Fibroblast of skin of left biceps (primary cell): ENCODE data around the gene TM4SF20.

Experiments used
- DNase-seq, 2 experiments: peaks; one replicate each; pipeline ENCODE4 v3.0.0-alpha.2; 2013; ENCODE audit warnings: low read depth in 2 of 2

The TM4SF20 gene, protein sequence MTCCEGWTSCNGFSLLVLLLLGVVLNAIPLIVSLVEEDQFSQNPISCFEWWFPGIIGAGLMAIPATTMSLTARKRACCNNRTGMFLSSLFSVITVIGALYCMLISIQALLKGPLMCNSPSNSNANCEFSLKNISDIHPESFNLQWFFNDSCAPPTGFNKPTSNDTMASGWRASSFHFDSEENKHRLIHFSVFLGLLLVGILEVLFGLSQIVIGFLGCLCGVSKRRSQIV

DNA sequence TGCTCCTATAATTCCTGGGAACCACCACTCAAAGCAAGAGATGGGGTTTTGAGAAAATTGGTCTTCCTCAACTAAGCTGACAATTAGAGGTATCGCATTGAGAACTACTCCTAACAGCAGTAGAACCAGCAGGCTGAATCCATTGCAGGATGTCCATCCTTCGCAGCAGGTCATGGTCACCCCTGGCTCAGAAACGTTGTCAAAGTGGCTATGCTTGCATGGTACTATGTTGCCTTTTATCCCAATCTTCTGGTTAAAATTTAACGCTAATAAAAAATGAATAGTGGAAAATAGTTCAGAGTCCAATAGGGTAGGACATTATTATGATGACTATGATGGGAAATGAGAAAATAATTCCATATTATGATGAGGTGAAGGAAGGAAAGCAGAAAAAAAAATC lies at the start of gene TM4SF20:
TSS of gene TM4SF20 (minus strand) at position 212 of the 400 bp plus-strand sequence. CDS start at position 174, 38 bp downstream.
- DNase-seq = no peak

DNA sequence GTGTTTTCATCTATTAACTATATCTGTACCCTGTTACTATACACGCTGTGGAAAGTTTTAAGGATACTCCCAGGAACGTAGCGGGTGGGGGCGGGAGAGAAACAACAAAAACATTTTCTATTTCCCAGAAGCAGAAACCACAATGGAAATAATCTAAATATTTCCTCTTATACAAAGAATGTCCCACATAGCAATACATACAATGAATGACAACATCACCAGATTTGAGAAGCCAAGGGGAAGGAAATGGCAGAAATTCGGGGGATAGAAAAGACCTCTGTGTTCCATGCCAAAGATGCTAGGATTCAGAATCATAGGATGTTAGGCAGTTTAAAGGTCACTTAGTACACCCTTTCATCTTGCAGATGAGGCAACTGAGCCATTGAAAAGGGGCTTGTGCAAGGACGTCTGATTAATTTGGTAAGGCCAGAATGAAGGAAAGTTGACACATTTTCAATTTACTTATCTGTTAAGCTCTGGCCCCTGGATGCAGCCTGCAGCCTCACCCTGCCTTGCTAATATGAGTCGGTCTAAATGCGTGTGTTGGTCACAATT lies 49.7 kb upstream of the TM4SF20 start:
- DNase-seq = no peak

DNA sequence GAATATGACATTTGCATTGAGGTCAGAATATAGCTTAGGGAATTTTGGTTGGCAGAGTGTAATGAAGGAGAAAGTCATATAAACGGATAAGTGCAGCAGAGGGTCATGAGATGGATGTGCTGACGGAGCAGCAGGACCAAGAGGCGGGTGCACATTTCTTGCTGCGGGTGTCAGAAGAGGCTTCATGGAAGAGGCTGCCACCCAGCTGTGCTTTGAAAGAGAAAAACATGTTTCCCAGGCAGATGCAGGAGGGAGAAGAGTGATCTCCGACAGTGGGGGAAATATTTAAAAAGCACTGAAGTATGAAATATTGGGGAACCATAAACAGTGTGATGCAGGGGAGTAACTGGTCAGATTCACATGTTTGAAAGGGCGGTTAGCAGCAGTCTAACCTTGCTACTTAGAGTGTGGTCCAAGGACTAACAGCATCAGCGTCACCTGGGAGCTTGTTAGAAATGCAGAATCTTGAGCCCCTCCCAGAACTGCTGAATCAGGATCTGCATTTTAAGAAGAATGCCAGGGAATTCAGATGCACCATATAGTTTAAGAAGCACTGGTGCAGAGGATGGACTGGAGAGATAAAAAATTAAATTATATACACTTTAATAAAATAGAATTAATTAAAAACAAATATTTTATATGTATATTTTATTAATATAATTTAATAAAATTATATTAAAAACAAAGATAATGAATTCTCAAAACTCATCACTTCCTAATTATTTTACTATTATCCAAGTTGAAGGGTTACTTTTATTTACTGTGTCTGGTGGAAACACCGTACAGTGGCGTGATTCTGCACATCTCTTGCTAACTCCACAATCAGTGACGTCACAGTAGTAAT lies 44.8 kb upstream of the TM4SF20 start:
- DNase-seq = no peak

DNA sequence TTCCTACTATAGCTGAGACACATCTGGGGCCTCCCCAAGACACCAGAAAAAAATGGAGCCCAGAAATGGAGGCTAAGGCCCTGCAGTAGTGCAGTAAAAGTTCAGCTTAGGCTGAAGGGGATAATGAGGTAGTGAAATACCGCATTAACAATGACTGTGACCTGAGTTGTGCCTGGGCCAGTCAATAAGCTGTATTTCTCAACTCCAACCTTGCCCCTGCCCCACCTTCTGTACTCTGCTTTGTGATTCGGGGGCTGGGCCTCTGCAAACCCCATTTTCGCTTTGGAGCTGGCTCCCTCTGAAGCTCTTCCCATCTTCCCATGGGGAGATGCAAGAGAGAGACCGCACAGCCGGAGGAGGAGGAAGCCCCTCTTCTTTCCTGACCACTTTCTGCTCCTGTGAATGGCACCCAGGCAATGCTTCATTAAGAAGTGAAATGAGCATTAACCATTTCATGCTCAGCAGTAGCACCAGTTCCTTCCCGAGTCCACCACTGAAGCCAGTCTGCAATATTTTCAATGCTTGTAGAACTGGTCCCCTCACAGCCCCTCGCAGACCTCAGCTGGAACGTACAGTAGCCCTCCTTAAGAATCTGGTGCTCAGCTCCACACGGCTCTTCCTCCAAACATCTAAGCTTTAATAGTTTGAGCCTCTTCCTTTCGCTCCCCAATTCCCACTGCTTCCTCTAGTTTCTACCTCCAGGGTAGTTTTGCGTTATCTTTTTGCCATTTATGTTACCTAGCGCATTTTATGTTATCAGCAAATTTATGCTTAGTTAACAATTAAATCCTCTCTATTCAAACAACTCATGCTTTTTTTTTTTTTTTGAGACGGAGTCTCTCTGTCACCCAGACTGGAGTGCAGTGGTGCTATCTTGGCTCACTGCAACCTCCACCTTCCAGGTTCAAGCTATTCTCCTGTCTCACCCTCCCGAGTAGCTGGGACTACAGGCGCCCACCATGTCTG lies 41.3 kb upstream of the TM4SF20 start:
- no peak for DNase-seq

DNA sequence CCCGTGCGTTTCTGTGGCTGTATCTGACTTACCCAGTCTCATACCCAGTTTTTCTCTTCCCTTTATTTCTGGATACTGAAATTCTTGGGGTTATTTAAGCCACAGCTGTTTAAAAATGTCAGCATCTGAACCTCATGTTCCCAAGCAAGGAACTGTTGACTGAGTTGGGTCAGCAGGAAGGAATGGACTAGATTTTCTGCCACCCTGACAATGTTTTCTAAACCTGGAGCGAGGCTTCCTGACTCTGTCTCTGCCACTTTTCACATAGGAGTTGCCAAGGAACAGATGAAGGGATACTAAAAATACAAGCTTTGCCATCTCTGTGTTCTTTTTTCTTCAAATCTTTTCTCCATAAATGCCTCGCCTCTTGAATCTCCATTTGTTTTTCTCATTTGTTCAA lies 37.6 kb upstream of the TM4SF20 start:
- DNase-seq = no peak

GRCh38 chr2:227415538-227416424 lies 36.7 kb upstream of the TM4SF20 start:
- DNase-seq = no peak

DNA sequence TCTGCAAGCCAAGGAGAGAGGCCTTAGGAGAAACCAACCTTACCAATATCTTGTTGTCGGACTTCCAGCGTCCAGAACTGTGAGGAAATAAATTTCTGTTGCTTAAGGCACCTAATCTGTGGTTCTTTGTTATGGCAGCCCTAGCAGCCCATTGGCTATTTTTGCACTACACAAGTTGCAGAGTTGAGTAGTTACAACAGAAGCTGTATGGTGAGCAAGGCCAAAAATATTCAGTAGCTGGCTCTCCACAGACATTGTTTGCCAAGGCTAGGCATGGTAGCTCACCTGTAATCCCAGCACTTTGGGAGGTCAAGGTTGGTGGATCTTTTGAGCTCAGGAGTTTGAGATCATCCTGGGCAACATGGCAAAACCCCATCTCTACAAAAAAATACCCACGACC lies 35.7 kb upstream of the TM4SF20 start:
- no peak for DNase-seq

DNA sequence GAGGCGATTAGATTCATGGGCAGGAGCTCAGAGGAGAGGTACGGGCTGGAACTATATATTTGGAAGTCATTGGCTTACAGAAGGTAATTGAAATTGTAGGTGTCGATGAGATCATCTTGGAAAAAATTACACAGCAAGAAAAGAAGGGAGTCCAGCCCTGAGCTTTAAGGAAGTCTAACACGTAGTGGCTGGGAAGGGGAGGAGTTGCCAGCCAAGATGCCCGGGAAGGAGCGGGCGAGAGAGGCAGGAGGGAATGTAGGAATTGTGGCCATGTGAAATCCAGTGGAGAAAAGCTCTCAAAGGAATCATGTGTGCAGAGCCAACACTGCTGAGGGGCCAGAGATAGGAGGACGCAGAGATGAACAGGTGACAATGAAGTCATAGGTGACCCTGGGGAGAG lies 34.3 kb upstream of the TM4SF20 start:
- DNase-seq = no peak

- DNase-seq = no peak
Measured at GRCh38 chr2:227412877-227413276, 33.8 kb upstream of the TM4SF20 start.

DNA sequence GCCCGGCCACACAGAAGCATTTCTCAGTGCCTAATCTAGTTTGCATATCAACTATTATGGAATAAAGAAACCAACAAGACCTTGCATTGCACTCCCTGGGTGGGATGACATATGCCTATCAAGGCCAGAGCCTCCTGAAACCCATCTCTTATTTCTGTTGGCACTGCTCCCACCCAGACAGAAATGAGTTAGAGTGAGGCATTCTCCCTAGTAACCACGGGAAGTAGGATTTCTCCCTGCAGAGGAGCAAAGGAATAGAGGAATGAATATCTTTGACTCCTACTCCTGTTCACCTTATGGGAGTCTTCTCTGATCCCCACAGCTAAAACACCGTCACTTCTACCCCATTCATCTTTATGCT lies 32.9 kb upstream of the TM4SF20 start:
- DNase-seq = no peak

DNA sequence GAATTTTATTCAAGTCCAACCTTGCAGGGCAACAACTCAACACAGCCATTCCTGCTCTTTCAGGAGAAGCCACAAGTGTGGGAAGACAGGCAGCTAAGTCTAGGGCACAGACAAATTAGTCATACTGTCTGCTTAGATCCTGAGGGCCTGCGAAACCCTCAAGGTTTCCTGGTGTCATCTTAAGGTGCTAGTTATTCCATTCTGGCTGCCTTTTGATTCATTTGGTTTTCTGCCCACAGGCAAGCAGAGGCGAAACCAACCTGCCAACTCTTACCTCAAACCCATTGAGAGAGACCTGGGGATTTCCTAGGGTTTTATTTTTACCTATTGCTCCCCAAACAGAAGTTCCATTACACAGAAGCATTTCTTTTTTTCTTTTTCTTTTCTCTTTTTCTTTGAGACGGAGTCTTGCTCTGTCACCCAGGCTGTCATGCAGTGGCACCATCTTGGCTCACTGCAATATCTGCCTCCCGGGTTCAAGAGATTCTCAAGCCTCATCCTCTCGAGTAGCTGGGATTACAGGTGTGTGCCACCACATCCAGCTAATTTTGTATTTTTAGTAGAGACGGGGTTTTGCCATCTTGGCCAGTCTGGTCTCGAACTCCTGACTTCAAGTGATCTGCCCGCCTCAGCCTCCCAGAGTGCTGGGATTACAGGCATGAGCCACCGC lies 32.3 kb upstream of the TM4SF20 start:
- no peak for DNase-seq

DNA sequence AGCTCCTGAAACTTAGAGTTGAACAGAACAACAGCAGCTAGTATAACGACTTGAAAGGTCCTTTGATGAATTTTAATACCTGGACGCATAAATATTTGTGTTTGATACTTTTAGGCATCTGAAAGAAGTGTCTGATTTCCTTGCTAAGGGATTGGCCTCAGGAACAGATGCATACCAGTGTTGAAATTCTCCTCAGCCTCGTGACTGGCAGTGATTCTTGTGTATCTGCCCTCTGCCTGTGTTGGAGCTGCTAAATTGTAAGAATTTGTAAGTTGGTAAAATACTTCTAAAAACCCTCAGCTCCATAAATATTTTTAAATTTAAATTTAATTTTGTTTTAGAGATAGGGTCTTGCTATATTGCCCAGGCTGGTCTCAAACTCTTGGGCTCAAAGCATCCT lies 31.1 kb upstream of the TM4SF20 start:
- DNase-seq = no peak

DNA sequence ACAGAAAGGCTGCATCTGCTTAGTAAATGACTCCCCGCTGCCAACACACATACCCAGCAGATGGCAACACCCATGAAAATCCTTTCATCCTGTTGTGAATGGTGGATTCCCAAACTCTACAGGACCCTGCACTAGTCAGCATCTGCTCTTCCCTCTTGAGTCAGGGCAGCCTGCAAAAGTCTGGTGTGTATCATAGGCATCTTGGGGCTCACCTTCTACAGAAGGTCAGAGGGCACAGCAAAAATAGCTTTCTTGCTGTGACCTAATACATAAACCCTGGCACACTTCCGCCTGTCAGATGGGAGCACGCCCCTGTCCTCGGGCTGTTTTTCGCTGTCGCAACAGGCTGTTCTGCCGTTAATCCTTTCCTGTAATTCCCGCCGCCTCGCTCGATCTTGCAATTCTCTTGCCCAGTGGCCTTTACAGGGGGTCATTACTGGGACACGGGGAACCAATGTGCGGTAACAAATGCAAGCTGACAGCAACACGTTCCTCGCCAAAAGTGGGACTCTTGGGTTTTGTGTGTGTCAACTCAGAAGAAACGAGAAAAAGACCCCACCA lies 28.6 kb upstream of the TM4SF20 start:
- no peak for DNase-seq

DNA sequence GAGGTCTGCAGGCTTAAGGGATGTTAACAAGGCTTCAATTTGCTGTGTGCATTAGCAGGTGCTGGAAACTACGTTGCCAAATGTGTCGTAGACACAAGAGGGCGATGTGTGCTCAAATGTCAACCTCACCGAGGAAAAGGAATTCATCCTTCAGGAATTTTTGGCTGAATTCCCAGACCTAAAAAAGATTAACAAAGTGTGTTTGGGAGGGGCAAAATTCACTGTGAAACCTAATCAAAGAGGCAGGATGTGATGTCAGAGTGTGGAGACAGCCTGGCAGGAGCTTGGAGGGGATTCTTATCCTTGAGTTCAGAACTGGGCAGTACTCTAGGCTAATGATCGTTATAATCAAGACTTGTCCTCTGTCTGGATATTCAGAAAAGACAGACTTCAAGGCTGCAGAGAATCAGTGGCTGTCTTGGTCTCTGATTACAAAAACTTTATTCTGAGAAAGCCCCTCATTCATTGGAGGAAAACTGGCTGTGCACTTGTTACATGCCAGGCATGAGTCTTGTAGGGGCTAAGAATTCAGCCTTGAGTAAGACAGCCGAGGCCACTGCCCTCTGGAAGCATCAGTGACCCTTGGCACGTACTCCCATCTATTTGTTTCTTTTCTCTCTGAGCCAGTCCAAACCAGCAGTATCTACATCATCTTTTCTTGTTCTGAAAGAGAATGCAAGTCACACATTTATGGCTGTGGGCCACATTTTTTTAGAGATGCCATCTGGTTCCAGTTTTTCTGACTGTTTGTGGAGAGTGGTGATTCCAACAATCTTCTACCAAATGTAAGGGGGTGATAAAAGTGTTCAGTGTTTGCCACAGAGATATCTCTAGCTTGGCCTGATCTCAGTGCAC lies 27.3 kb upstream of the TM4SF20 start:
- peak; percentile 97 to 98 for DNase-seq

- no peak for DNase-seq
Measured at GRCh38 chr2:227404585-227405271, 25.6 kb upstream of the TM4SF20 start.

GRCh38 chr2:227402959-227403358 lies 23.9 kb upstream of the TM4SF20 start:
- DNase-seq = no peak

- DNase-seq = no peak
Measured at GRCh38 chr2:227402321-227402720, 23.2 kb upstream of the TM4SF20 start.

DNA sequence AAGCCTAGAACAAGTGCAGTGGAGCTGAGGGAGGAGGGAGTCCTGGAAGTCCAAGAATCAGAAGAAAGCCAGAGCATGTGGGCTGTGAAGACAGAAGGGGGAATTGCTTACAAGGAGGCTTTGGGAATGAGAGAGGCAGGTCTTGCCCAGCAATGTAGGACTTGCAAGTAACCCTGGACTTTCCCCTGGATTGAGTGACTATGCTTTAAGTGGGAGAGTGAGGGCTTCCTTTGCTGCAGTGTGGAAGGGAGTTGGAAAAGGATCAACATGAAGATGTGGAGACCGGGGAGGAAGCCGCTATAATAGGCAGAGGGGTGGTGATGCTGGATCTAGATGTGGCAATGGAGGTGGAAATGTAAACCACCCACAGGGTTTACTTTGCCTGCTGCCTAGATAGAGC lies 22.4 kb upstream of the TM4SF20 start:
- no peak for DNase-seq
